ENCODE results near the gene TOP2B. TPM values are rescaled to one million over a fixed set of nuclear protein-coding genes. Genes with fewer than 3 reads are reported as not detected.

Gene TOP2B
- total and polyA plus RNA-seq, 9 of the 15 experiments (the other 6 are each of a cell fraction or from before 2014, with no cell fraction given): 45.3 to 186 (median 134) TPM

GRCh38 chr3:25664812-25665314, at the start of gene TOP2B (continued):
- TF ChIP-seq, protein P1, sequence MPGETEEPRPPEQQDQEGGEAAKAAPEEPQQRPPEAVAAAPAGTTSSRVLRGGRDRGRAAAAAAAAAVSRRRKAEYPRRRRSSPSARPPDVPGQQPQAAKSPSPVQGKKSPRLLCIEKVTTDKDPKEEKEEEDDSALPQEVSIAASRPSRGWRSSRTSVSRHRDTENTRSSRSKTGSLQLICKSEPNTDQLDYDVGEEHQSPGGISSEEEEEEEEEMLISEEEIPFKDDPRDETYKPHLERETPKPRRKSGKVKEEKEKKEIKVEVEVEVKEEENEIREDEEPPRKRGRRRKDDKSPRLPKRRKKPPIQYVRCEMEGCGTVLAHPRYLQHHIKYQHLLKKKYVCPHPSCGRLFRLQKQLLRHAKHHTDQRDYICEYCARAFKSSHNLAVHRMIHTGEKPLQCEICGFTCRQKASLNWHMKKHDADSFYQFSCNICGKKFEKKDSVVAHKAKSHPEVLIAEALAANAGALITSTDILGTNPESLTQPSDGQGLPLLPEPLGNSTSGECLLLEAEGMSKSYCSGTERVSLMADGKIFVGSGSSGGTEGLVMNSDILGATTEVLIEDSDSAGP (CRISPR knock-in tag; IDR thresholded peaks at IDR 0.05): no peak
- TF ChIP-seq, protein P2, sequence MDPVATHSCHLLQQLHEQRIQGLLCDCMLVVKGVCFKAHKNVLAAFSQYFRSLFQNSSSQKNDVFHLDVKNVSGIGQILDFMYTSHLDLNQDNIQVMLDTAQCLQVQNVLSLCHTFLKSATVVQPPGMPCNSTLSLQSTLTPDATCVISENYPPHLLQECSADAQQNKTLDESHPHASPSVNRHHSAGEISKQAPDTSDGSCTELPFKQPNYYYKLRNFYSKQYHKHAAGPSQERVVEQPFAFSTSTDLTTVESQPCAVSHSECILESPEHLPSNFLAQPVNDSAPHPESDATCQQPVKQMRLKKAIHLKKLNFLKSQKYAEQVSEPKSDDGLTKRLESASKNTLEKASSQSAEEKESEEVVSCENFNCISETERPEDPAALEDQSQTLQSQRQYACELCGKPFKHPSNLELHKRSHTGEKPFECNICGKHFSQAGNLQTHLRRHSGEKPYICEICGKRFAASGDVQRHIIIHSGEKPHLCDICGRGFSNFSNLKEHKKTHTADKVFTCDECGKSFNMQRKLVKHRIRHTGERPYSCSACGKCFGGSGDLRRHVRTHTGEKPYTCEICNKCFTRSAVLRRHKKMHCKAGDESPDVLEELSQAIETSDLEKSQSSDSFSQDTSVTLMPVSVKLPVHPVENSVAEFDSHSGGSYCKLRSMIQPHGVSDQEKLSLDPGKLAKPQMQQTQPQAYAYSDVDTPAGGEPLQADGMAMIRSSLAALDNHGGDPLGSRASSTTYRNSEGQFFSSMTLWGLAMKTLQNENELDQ (CRISPR knock-in tag; IDR thresholded peaks at IDR 0.05; ENCODE audit: borderline replicate concordance): no peak
- TF ChIP-seq ZNF785 (CRISPR knock-in tag; IDR thresholded peaks at IDR 0.05) (no peak), TEAD4 (IDR thresholded peaks at IDR 0.05; ENCODE audit: low read length) (peak; percentile 27; the same call in 1 of the 2 replicates), TEAD4 (CRISPR knock-in tag; IDR thresholded peaks at IDR 0.05; ENCODE audit: borderline replicate concordance) (no peak), RHOXF2B (CRISPR knock-in tag; conservative IDR thresholded peaks at IDR 0.05) (no peak), NR2C2 (CRISPR knock-in tag; IDR thresholded peaks at IDR 0.05) (no peak), NR2C2 (tag; IDR thresholded peaks at IDR 0.05) (peak; percentile 40; the same call in 1 of the 2 replicates), ETV6 (IDR thresholded peaks at IDR 0.05; ENCODE audit: borderline replicate concordance in 1 of 2, low read depth in 2 of 2, low read length in 1 of 2) (no peak), ETV6 (CRISPR knock-in tag; IDR thresholded peaks at IDR 0.05; ENCODE audit: borderline replicate concordance) (no peak)
- TF ChIP-seq, protein P3, sequence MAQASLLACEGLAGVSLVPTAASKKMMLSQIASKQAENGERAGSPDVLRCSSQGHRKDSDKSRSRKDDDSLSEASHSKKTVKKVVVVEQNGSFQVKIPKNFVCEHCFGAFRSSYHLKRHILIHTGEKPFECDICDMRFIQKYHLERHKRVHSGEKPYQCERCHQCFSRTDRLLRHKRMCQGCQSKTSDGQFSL (CRISPR knock-in tag; IDR thresholded peaks at IDR 0.05): no peak
- TF ChIP-seq, protein P3 (tag; IDR thresholded peaks at IDR 0.05): peak in 1 of 2 experiments; percentile 38; a peak in 1 of 4 replicates
- TF ChIP-seq, protein P4, sequence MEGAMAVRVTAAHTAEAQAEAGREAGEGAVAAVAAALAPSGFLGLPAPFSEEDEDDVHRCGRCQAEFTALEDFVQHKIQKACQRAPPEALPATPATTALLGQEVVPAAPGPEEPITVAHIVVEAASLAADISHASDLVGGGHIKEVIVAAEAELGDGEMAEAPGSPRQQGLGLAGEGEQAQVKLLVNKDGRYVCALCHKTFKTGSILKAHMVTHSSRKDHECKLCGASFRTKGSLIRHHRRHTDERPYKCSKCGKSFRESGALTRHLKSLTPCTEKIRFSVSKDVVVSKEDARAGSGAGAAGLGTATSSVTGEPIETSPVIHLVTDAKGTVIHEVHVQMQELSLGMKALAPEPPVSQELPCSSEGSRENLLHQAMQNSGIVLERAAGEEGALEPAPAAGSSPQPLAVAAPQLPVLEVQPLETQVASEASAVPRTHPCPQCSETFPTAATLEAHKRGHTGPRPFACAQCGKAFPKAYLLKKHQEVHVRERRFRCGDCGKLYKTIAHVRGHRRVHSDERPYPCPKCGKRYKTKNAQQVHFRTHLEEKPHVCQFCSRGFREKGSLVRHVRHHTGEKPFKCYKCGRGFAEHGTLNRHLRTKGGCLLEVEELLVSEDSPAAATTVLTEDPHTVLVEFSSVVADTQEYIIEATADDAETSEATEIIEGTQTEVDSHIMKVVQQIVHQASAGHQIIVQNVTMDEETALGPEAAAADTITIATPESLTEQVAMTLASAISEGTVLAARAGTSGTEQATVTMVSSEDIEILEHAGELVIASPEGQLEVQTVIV (CRISPR knock-in tag; IDR thresholded peaks at IDR 0.05; ENCODE audit: borderline replicate concordance): no peak
